Spinal cord (tissue), 10 donors: ENCODE measurements around the gene GRIA3. TPM values are rescaled to one million over a fixed set of nuclear protein-coding genes. Genes with fewer than 3 reads are reported as not detected.

Experiments used
- DNase-seq, 6 donors: peaks; one replicate each; pipeline versions ENCODE4 v3.0.0 to v3.0.0-alpha.2; 2013 to 2015; ENCODE audit warnings: low spot score in 6 of 6, low read depth in 4 of 6
- H3K27ac ChIP-seq: one replicate; pipeline ENCODE4 v1.5.1; 2013; ENCODE audit warnings: low read depth, low read length, control low read depth
- H3K27me3 ChIP-seq: one replicate; pipeline ENCODE4 v1.6.1; 2013; ENCODE audit warnings: low read length; ENCODE audit not compliant: control insufficient read depth, insufficient read depth
- H3K36me3 ChIP-seq: one replicate; pipeline ENCODE4 v1.6.1; 2013; ENCODE audit warnings: low read length; ENCODE audit not compliant: control insufficient read depth, insufficient read depth
- H3K4me1 ChIP-seq: one replicate; pipeline ENCODE4 v1.6.1; 2013; ENCODE audit warnings: low read length; ENCODE audit not compliant: control insufficient read depth, insufficient read depth
- H3K4me3 ChIP-seq: one replicate; pipeline ENCODE4 v1.5.1; 2013; ENCODE audit warnings: low read depth, low read length, control low read depth
- H3K9me3 ChIP-seq: one replicate; pipeline ENCODE4 v1.6.1; 2013; ENCODE audit warnings: low read length; ENCODE audit not compliant: control insufficient read depth, insufficient read depth
- WGBS: methylation state at CpG from one replicate; pipeline ENCODE4 v1.1.5; 2013; ENCODE audit warnings: missing lambda C conversion rate; ENCODE audit not compliant: insufficient coverage; 5-methylcytosine and 5-hydroxymethylcytosine counted together
- polyA plus RNA-seq, 2 donors: library from polyadenylated mRNA; unstranded; fragments of 120-200 nt; gene quantifications; one replicate each; pipeline ENCODE4 v1.2.1, GENCODE V29; 2013; ENCODE audit not compliant: insufficient read length in 2 of 2
- total RNA-seq, 2 donors: library from RNA; depleted of rRNA in 1 of 2; stranded (reverse); fragments of 120-200 nt in 1 of 2; fragments of >200 nt in 1 of 2; gene quantifications; one replicate each; pipeline versions ENCODE4 v1.2.3 to v1.2.4, GENCODE V29; 2013 to 2014
- donor health status: healthy.

The GRIA3 gene
- total and polyA plus RNA-seq, 4 donors = 22.3 to 62.0 (median 46.6) TPM

DNA sequence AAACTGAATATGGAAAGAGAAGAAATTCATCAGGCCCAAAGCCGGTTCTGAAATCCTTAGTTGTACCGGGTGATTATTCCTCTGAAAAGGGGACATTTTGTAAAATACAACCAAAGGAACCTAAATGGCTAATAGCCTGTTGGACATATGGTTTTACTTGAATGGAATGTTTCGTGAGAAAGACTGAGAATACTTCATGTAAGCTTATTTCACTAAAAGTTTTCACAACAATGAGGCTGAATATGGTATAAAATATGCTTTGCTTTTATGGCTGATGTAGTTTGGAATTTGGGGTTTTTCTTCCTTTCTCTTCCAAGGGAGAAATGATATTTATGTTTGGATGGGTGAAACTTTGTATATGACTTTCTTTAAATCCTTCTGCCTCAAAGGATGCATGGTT, 2.7 kb downstream of the GRIA3 start:
- Histone ChIP-seq H3K27me3 (peaks cover 9% of the 10 kb centered on the region), H3K4me3 (peak overlapping the region; percentile 9), H3K4me1 (peaks cover 3% of the 10 kb centered on the region), H3K27ac (no peak overlapping the region), H3K36me3 (no peaks in the 10 kb centered on the region), H3K9me3 (no peaks in the 10 kb centered on the region)
- 58% methylated on average over 2 of the region's 3 CpGs for WGBS
- no peak for DNase-seq

DNA sequence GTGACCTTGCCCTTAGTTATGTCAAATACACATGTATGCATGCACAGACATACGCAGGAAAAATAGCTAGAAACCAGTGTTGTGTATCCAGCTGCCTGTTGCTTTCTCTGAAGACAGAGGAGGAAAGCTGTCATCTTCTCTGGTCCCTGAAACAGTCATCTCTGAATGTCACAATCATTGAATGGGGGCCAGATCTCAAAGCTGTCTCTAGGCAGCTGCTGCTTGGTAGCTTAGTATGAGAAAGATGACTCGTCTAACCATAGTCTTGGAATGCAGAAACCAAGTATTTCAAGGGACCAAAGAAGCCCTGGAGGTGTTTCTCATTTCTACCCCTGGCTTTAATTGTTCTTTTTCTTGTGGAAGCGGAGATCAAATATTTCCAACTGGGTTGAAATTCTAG, 4.0 kb downstream of the GRIA3 start:
- H3K36me3 ChIP-seq = no peaks in the 10 kb centered on the region
- 67% methylated on average over 2 of the region's 3 CpGs for WGBS
- H3K4me1 ChIP-seq = peaks cover 3% of the 10 kb centered on the region
- no peak overlapping the region for H3K27ac ChIP-seq
- H3K27me3 ChIP-seq = peaks cover 9% of the 10 kb centered on the region
- no peak overlapping the region for H3K4me3 ChIP-seq
- peak in 1 of 6 donors; percentile 21 for DNase-seq
- no peaks in the 10 kb centered on the region for H3K9me3 ChIP-seq

DNA sequence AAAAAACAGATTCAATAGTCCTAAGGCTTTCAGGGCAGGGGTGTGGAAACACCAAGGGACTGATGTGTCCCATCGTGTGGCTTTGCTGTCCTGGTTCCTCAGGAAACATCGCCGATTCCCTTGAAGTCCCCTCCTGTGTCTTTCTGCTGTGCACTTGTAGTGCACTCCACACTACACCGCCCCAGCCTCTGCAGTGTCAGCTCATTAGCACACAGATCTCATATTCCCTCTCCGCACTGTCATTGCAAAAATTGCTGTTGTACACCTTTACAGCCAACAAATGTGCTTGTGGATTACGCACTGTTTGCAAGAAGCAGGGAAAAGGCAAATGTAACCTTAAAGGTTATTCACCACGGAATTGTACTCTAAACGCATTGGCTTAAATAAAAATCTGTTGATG, 5.3 kb downstream of the GRIA3 start:
- WGBS = 61% methylated on average over 7 of the region's 8 CpGs
- Histone ChIP-seq H3K36me3 (no peaks in the 10 kb centered on the region), H3K27me3 (peaks cover 3% of the 10 kb centered on the region), H3K27ac (no peak overlapping the region), H3K9me3 (no peaks in the 10 kb centered on the region), H3K4me1 (no peaks in the 10 kb centered on the region), H3K4me3 (no peak overlapping the region)
- peak in 1 of 6 donors; percentile 59 for DNase-seq

- WGBS = 49% methylated on average over 5 of the region's 6 CpGs
- peak in 2 of 6 donors; percentile 14 to 21 for DNase-seq
- no peaks in the 10 kb centered on the region for H3K9me3 ChIP-seq
Measured at GRCh38 chrX:123190096-123190495, 6.0 kb downstream of the GRIA3 start.

DNA sequence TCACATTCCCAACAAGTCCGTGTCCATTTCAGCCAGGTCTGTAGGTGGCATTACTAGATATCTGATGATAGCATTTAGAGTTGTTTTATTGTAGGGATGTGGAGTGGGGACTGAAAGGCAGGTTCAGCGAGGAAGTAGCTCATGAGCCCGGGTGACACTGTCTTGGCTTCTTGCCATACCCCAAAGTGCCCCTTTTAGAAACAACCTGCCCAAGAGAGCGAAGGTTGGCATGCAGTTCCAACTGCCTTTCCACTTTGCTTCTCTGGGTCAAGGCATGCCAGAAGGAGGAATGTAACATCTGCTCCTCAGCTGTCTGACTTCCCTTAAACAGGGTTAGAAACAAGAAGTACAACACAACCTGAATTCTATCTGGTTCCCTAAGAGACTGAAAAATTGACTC, 9.0 kb downstream of the GRIA3 start:
- WGBS = 57% methylated on average over 2 of the region's 4 CpGs
- Histone ChIP-seq H3K36me3 (no peaks in the 10 kb centered on the region), H3K27ac (no peak overlapping the region), H3K4me1 (no peaks in the 10 kb centered on the region), H3K9me3 (no peaks in the 10 kb centered on the region), H3K27me3 (peaks cover 3% of the 10 kb centered on the region), H3K4me3 (no peak overlapping the region)
- no peak for DNase-seq

More at GRCh38 chrX:123190096-123190495, 6.0 kb downstream of the GRIA3 start:
- no peaks in the 10 kb centered on the region for H3K4me1 ChIP-seq
- H3K27ac ChIP-seq = no peak overlapping the region
- no peak overlapping the region for H3K4me3 ChIP-seq
- peaks cover 3% of the 10 kb centered on the region for H3K27me3 ChIP-seq
- no peaks in the 10 kb centered on the region for H3K36me3 ChIP-seq

GRCh38 chrX:123199338-123199737, 15.3 kb downstream of the GRIA3 start:
- Histone ChIP-seq H3K4me3 (no peak overlapping the region), H3K4me1 (no peaks in the 10 kb centered on the region), H3K9me3 (no peaks in the 10 kb centered on the region), H3K36me3 (no peaks in the 10 kb centered on the region), H3K27ac (no peak overlapping the region), H3K27me3 (no peaks in the 10 kb centered on the region)
- WGBS = 67% methylated on average over 1 of the region's 1 CpG
- no peak for DNase-seq

- no peaks in the 10 kb centered on the region for H3K27me3 ChIP-seq
- DNase-seq = no peak
- no peak overlapping the region for H3K27ac ChIP-seq
- no peaks in the 10 kb centered on the region for H3K36me3 ChIP-seq
- H3K9me3 ChIP-seq = no peaks in the 10 kb centered on the region
- 70% methylated on average over 4 of the region's 5 CpGs for WGBS
- H3K4me1 ChIP-seq = no peaks in the 10 kb centered on the region
- H3K4me3 ChIP-seq = no peak overlapping the region
Measured at GRCh38 chrX:123201720-123202119, 17.6 kb downstream of the GRIA3 start.

DNA sequence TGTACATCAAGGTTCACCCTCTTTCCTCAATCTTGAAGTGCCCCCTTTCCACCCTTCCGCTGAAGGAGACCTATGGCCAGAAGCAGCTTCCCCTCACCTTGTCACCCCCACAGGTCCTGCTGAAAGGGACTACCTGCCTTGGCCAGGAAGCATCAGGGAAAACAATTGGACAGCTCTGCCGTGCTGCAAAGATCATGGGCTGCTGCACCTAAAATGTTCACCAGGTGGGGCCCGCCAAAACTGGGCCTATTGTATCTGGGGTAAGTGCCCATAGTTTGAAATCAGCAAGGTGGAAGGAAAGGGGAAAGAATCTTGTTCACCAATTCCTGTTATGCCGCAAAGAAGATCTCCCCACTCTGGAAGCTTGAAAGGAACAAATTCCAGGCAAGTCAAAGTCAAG, 18.4 kb downstream of the GRIA3 start:
- no peak overlapping the region for H3K4me3 ChIP-seq
- 65% methylated on average over 2 of the region's 4 CpGs for WGBS
- H3K27ac ChIP-seq = no peak overlapping the region
- H3K9me3 ChIP-seq = no peaks in the 10 kb centered on the region
- no peaks in the 10 kb centered on the region for H3K4me1 ChIP-seq
- no peaks in the 10 kb centered on the region for H3K27me3 ChIP-seq
- no peak for DNase-seq
- no peaks in the 10 kb centered on the region for H3K36me3 ChIP-seq

DNA sequence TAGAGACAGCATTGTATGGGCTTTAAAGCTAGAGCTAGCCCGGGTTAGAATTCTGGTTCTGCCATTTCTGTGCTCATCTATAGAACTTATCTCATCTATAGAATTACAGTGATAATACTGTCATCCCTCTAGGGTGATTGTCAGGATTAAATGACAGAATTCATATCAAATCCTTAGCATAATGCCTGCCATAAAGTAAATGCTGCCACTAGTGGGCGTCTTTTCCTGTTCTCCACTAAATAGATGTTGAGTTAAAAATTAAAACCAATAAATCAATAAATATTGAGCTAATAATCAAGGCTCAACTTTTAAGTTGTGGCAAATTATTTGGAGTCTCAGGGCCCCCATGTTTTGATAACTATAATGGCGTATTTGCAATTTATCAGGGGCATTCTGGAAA, 19.7 kb downstream of the GRIA3 start:
- H3K36me3 ChIP-seq = no peaks in the 10 kb centered on the region
- no peaks in the 10 kb centered on the region for H3K4me1 ChIP-seq
- no peak for DNase-seq
- H3K27ac ChIP-seq = no peak overlapping the region
- no peak overlapping the region for H3K4me3 ChIP-seq
- H3K9me3 ChIP-seq = no peaks in the 10 kb centered on the region
- WGBS = 56% methylated on average over 1 of the region's 3 CpGs
- H3K27me3 ChIP-seq = no peaks in the 10 kb centered on the region

DNA sequence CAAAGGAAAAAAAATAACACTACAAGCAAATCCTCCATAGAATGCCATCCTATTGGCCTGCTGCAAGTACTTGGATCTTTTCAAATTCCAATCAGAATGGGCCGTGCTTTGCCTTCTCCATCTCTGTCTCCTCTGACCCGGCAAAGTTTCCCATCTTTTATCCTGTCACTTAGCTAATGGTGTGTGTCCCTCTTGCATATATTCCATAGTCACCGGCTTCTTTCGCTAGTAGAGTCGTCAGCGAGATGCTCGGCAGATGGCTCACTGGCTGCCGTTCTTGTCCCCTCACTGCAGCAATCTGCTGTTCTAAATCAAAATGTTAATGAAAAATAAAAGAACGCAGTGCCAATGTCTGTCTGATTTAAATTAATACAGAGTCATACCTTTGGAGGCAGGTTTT, 22.1 kb downstream of the GRIA3 start:
- 17% methylated on average over 2 of the region's 9 CpGs for WGBS
- H3K4me3 ChIP-seq = no peak overlapping the region
- H3K4me1 ChIP-seq = no peaks in the 10 kb centered on the region
- peak in 2 of 6 donors; percentile 65 to 73 for DNase-seq
- H3K27me3 ChIP-seq = no peaks in the 10 kb centered on the region
- no peak overlapping the region for H3K27ac ChIP-seq
- H3K36me3 ChIP-seq = no peaks in the 10 kb centered on the region
- H3K9me3 ChIP-seq = no peaks in the 10 kb centered on the region
